Testis (tissue), 3 donors: ENCODE results near the gene SLC5A6. TPM values are rescaled to one million over a fixed set of nuclear protein-coding genes. Genes with fewer than 3 reads are reported as not detected.

Source experiments
- DNase-seq: peaks from one replicate; pipeline ENCODE4 v3.0.0-alpha.2; 2019
- H3K27ac ChIP-seq, 2 donors: fragments of 200-600 bp; sonication (generic); one replicate each; pipeline ENCODE4 v1.5.1; 2019
- H3K27me3 ChIP-seq: fragments of 200-600 bp; sonication (generic); one replicate; pipeline ENCODE4 v1.5.1; 2019
- H3K36me3 ChIP-seq: fragments of 200-600 bp; sonication (generic); one replicate; pipeline ENCODE4 v1.5.1; 2017; ENCODE audit warnings: low read depth; ENCODE audit errors: missing control alignments
- H3K4me1 ChIP-seq: fragments of 200-600 bp; sonication (generic); one replicate; pipeline ENCODE4 v1.5.1; 2019
- H3K4me3 ChIP-seq, 2 donors: fragments of 200-600 bp; sonication (generic); one replicate each; pipeline ENCODE4 v1.5.1; 2017 to 2019
- H3K9me3 ChIP-seq: fragments of 200-600 bp; sonication (generic); one replicate; pipeline ENCODE4 v1.5.1; 2017
- CTCF ChIP-seq, 3 experiments: fragments of 450-650 bp in 2 of 3; fragments of 200-600 bp in 1 of 3; sonication (generic) in 1 of 3; IDR thresholded peaks; one replicate each; pipeline ENCODE4 v1.5.1; 2016 to 2019; ENCODE audit warnings: antibody characterized with exemption in 3 of 3, mild to moderate bottlenecking in 2 of 3, moderate library complexity in 1 of 3
- POLR2A ChIP-seq: fragments of 450-650 bp; IDR thresholded peaks from one replicate; pipeline ENCODE4 v1.6.1; 2017; ENCODE audit warnings: antibody characterized with exemption, mild to moderate bottlenecking, moderate library complexity
- WGBS, 2 donors: methylation state at CpG; one replicate each; pipeline ENCODE4 v1.1.5; 2018; 5-methylcytosine and 5-hydroxymethylcytosine counted together
- intact Hi-C: fragments of 100-400 bp; cut with DNase I; formaldehyde crosslinking; loops from one replicate; pipeline ENCODE4 v1.15.1; 2023; ENCODE audit warnings: low total_unique reads
- polyA plus RNA-seq: library from polyadenylated mRNA; stranded (reverse); fragments of 350-450 nt; fragmentation: Illumina TruSeq; extraction: RNeasy Lipid Tissue Mini Kit (QIAGEN cat#74804); gene quantifications from one replicate; pipeline ENCODE4 v1.2.3, GENCODE V29; 2014; ENCODE audit warnings: low read depth, low replicate concordance; ENCODE audit not compliant: insufficient read depth
- total RNA-seq, 2 donors: library from RNA; depleted of rRNA; stranded (reverse); fragments of >200 nt; gene quantifications; one replicate each; pipeline ENCODE4 v1.2.3, GENCODE V29; 2016

The SLC5A6 gene
- total and polyA plus RNA-seq, 3 donors from 2014 or later = 83.4 to 84.0 (median 83.9) TPM

- no peaks in the 10 kb centered on the region for H3K27me3 ChIP-seq
- DNase-seq = peak; percentile 89
- no peaks in the 10 kb centered on the region for H3K36me3 ChIP-seq
- peak within 1 kb of the TSS; percentile 64 to 81 for H3K4me3 ChIP-seq
- no peaks in the 10 kb centered on the region for H3K9me3 ChIP-seq
- TF ChIP-seq POLR2A (no peak), CTCF (IDR thresholded peaks at IDR 0.05) (peak in 2 of 3 experiments; percentile 17)
- H3K4me1 ChIP-seq = peaks cover 23% of the 10 kb centered on the region
- intact Hi-C loops = loop anchor here (10.0 kb wide), 1 partner anchor 133 kb away; the partner anchor contains the start of gene KHK
- H3K27ac ChIP-seq = peak within 1 kb of the TSS; percentile 69 to 80
- 10 to 11% methylated on average over 21 to 72 of the region's 72 CpGs for WGBS, 2 donors
Measured at GRCh38 chr2:27217173-27218121, 5.4 kb upstream of the SLC5A6 start, which contains the start of gene CAD. TSS of gene CAD (plus strand) at chr2:27217369. CDS start at chr2:27217552, 183 bp downstream.

- DNase-seq = no peak
- Histone ChIP-seq H3K4me1 (peaks cover 23% of the 10 kb centered on the region), H3K36me3 (no peaks in the 10 kb centered on the region), H3K4me3 (peak overlapping the region; percentile 64 to 81), H3K27me3 (no peaks in the 10 kb centered on the region), H3K9me3 (no peaks in the 10 kb centered on the region), H3K27ac (peak overlapping the region; percentile 69 to 80)
- 63 to 67% methylated on average over 13 of the region's 13 CpGs for WGBS, 2 donors
- intact Hi-C loops = loop anchor here (10.0 kb wide), 1 partner anchor 132 kb away; the partner anchor contains the start of gene KHK
- TF ChIP-seq CTCF (IDR thresholded peaks at IDR 0.05) (no peak), POLR2A (no peak)
Measured at GRCh38 chr2:27216416-27217137, 4.5 kb upstream of the SLC5A6 start.

GRCh38 chr2:27214941-27215340 lies 2.9 kb upstream of the SLC5A6 start:
- intact Hi-C loops = loop anchor here (10.0 kb wide), 1 partner anchor 130 kb away; the partner anchor contains the start of gene KHK
- DNase-seq = no peak
- no peaks in the 10 kb centered on the region for H3K9me3 ChIP-seq
- peaks cover 27% of the 10 kb centered on the region for H3K4me1 ChIP-seq
- no peaks in the 10 kb centered on the region for H3K36me3 ChIP-seq
- H3K4me3 ChIP-seq = no peak overlapping the region
- no peaks in the 10 kb centered on the region for H3K27me3 ChIP-seq
- no peak for TF ChIP-seq POLR2A
- no peak for TF ChIP-seq CTCF (IDR thresholded peaks at IDR 0.05)
- WGBS, 2 donors = 88 to 100% methylated on average over 3 of the region's 3 CpGs
- H3K27ac ChIP-seq = no peak overlapping the region

- Histone ChIP-seq H3K27me3 (no peaks in the 10 kb centered on the region), H3K4me3 (peak overlapping the region; percentile 73 to 97), H3K4me1 (peaks cover 14% of the 10 kb centered on the region), H3K9me3 (no peaks in the 10 kb centered on the region), H3K27ac (peak overlapping the region; percentile 93 to 95), H3K36me3 (no peaks in the 10 kb centered on the region)
- DNase-seq = peak; percentile 45
- no peak for TF ChIP-seq POLR2A
- TF ChIP-seq CTCF (IDR thresholded peaks at IDR 0.05) = no peak
- intact Hi-C loops = loop anchor here (10.0 kb wide), 1 partner anchor 128 kb away; the partner anchor contains the start of gene KHK
- WGBS, 2 donors = 3 to 4% methylated on average over 34 of the region's 34 CpGs
Measured at GRCh38 chr2:27212626-27213471, 781 bp upstream of the SLC5A6 start.
